Thoracic aorta (tissue), 2 donors: ENCODE results near the gene ZIM2. TPM values are rescaled to one million over a fixed set of nuclear protein-coding genes. Genes with fewer than 3 reads are reported as not detected.
"Not testable (repeated sequence)": the region's sequence is repeated elsewhere in the genome, so short reads cannot be mapped to it uniquely, and the experiment has no call there.

Experiments
- ATAC-seq: fragments of 150-250 bp; one replicate; pipeline ENCODE4 v1.8.0; 2017; ENCODE audit warnings: low read depth; ENCODE audit not compliant: insufficient number of reproducible peaks, low FRiP score
- DNase-seq: peaks from one replicate; pipeline ENCODE4 v3.0.0-alpha.2; 2020; ENCODE audit warnings: low spot score
- H3K27ac ChIP-seq, 2 donors: fragments of 200-600 bp; sonication (generic); 1 replicate in 1 of 2; 2 replicates in 1 of 2; pipeline ENCODE4 v1.5.1; 2016; ENCODE audit warnings: mild to moderate bottlenecking in 2 of 2, moderate library complexity in 2 of 2
- H3K27me3 ChIP-seq: fragments of 200-600 bp; sonication (generic); replicated peaks from 2 replicates; pipeline ENCODE4 v1.6.0; 2016; ENCODE audit warnings: mild to moderate bottlenecking; ENCODE audit not compliant: insufficient read depth
- H3K36me3 ChIP-seq: fragments of 200-600 bp; sonication (generic); one replicate; pipeline ENCODE4 v1.5.1; 2016
- H3K4me1 ChIP-seq, 2 donors: fragments of 200-600 bp; sonication (generic); 1 replicate in 1 of 2; 2 replicates in 1 of 2; pipeline versions ENCODE4 v1.5.1 to v1.6.0; 2016; ENCODE audit warnings: low read depth in 2 of 2, mild to moderate bottlenecking in 1 of 2; ENCODE audit not compliant: control insufficient read depth in 1 of 2
- H3K4me3 ChIP-seq: fragments of 200-600 bp; sonication (generic); 2 replicates; pipeline ENCODE4 v1.5.1; 2016; ENCODE audit warnings: mild to moderate bottlenecking
- H3K9me3 ChIP-seq: fragments of 200-600 bp; sonication (generic); 2 replicates; pipeline ENCODE4 v1.5.1; 2016
- CTCF ChIP-seq: fragments of 200-600 bp; sonication (generic); IDR thresholded peaks from one replicate; pipeline ENCODE4 v1.5.1; 2019; ENCODE audit warnings: antibody characterized with exemption
- total RNA-seq, 2 donors: library from RNA; depleted of rRNA; stranded (reverse); fragments of >200 nt; gene quantifications; one replicate each; pipeline versions ENCODE4 v1.1.0 to v1.2.3, GENCODE V29; 2016

ZIM2 gene
- total RNA-seq, 2 donors from 2014 or later, result 1.4 TPM; not detected in 1

GRCh38 chr19:56868446-56868845, 27.9 kb upstream of the ZIM2 start:
- no peak overlapping the region for H3K4me3 ChIP-seq
- no peak for ATAC-seq
- H3K4me1 ChIP-seq, result no peaks in the 10 kb centered on the region
- H3K27me3 ChIP-seq, result no peaks in the 10 kb centered on the region
- H3K27ac ChIP-seq, result no peak overlapping the region
- DNase-seq, result no peak
- no peaks in the 10 kb centered on the region for H3K9me3 ChIP-seq
- no peak for TF ChIP-seq CTCF
- no peaks in the 10 kb centered on the region for H3K36me3 ChIP-seq

GRCh38 chr19:56866538-56866937, 26.0 kb upstream of the ZIM2 start:
- no peak overlapping the region for H3K27ac ChIP-seq
- H3K4me3 ChIP-seq, result no peak overlapping the region
- H3K9me3 ChIP-seq, result no peaks in the 10 kb centered on the region
- no peaks in the 10 kb centered on the region for H3K27me3 ChIP-seq
- H3K36me3 ChIP-seq, result no peaks in the 10 kb centered on the region
- no peaks in the 10 kb centered on the region for H3K4me1 ChIP-seq
- TF ChIP-seq CTCF, result no peak
- ATAC-seq (no peak), DNase-seq (no peak)

- H3K36me3 ChIP-seq, result no peaks in the 10 kb centered on the region
- no peak overlapping the region for H3K27ac ChIP-seq
- no peak overlapping the region for H3K4me3 ChIP-seq
- no peak for TF ChIP-seq CTCF
- DNase-seq (no peak), ATAC-seq (no peak)
- no peaks in the 10 kb centered on the region for H3K27me3 ChIP-seq
- no peaks in the 10 kb centered on the region for H3K9me3 ChIP-seq
- no peaks in the 10 kb centered on the region for H3K4me1 ChIP-seq
These were observed 24.1 kb upstream of the ZIM2 start for GRCh38 chr19:56864443-56865125.

GRCh38 chr19:56862741-56863140, 22.2 kb upstream of the ZIM2 start:
- Histone ChIP-seq H3K36me3 (no peaks in the 10 kb centered on the region), H3K27ac (no peak overlapping the region), H3K27me3 (no peaks in the 10 kb centered on the region), H3K9me3 (no peaks in the 10 kb centered on the region), H3K4me1 (no peaks in the 10 kb centered on the region), H3K4me3 (no peak overlapping the region)
- no peak for TF ChIP-seq CTCF
- DNase-seq (no peak), ATAC-seq (no peak)

- not testable (repeated sequence) for DNase-seq, H3K27me3 ChIP-seq, H3K4me1 ChIP-seq, ATAC-seq, H3K27ac ChIP-seq, H3K9me3 ChIP-seq, H3K36me3 ChIP-seq, H3K4me3 ChIP-seq
These were observed 19.9 kb upstream of the ZIM2 start for GRCh38 chr19:56860409-56860808.

- Histone ChIP-seq H3K4me3 (no peak overlapping the region), H3K4me1 (no peaks in the 10 kb centered on the region), H3K27me3 (no peaks in the 10 kb centered on the region), H3K36me3 (no peaks in the 10 kb centered on the region), H3K27ac (no peak overlapping the region), H3K9me3 (peaks cover 2% of the 10 kb centered on the region)
- no peak for ATAC-seq
- DNase-seq, result no peak
- no peak for TF ChIP-seq CTCF
These were observed 17.5 kb upstream of the ZIM2 start for GRCh38 chr19:56858026-56858425.
